ENCODE measurements around the gene PHIP. TPM values are rescaled to one million over a fixed set of nuclear protein-coding genes. Genes with fewer than 3 reads are reported as not detected.

The PHIP gene
- total RNA-seq, 1 experiment from 2014 or later, result 22.6 TPM

- Histone ChIP-seq H2AFZ (ENCODE audit: low read depth, low read length, poor library complexity, severe bottlenecking) (no peak overlapping the region), H3K4me3 (replicated peaks in 1 of 2; ENCODE audit: low read depth in 1 of 2, low read length in 2 of 2) (no peak overlapping the region), H3K9me2 (ENCODE audit: insufficient read depth) (no peaks in the 10 kb centered on the region), H3K9me3 (ENCODE audit: control insufficient read depth in 1 of 2, insufficient read depth in 1 of 2, low read depth in 1 of 2, low read length in 2 of 2) (no peaks in the 10 kb centered on the region), H3K4me2 (ENCODE audit: low read length) (no peak overlapping the region), H3K79me2 (ENCODE audit: insufficient read depth, low read length) (peaks cover 92% of the 10 kb centered on the region), H3K27me3 (ENCODE audit: insufficient read depth, low read length) (no peaks in the 10 kb centered on the region), H3K4me1 (ENCODE audit: control insufficient read depth in 1 of 2, insufficient read depth in 2 of 2, low read length in 2 of 2) (no peaks in the 10 kb centered on the region), H3K36me3 (ENCODE audit: control insufficient read depth in 1 of 2, insufficient read depth in 2 of 2, low read length in 2 of 2) (no peaks in the 10 kb centered on the region), H3K27ac (ENCODE audit: low read depth, low read length) (no peak overlapping the region), H3K9ac (ENCODE audit: low read length) (no peak overlapping the region), H4K20me1 (ENCODE audit: insufficient read depth) (0 out of 2 replicates have a peak, but pooled peaks cover 4% of the 10 kb centered on the region)
- POLR2A ChIA-PET, result no interaction called here
- no peak for ATAC-seq
- no peak for DNase-seq (ENCODE audit: low read depth, low spot score)
- intact Hi-C loops (cut with micrococcal nuclease), result no loop called here
- BruUV-seq (replicated peaks), result no TSS peak
- RAD21 ChIA-PET (ENCODE audit: low non-redundant PET in 1 of 2, low total read pairs in 2 of 2, uncharacterized antibody in 2 of 2, unreplicated experiment in 2 of 2), result no interaction called here
- CTCF ChIA-PET, result no interaction called here
- TF ChIP-seq YY1 (IDR thresholded peaks at IDR 0.05; ENCODE audit: extremely low read depth, insufficient replicate concordance, low read depth, low read length) (no peak), FOSL1 (IDR thresholded peaks at IDR 0.05; ENCODE audit: low read depth) (no peak), POLR2A (IDR thresholded peaks at IDR 0.05; ENCODE audit: borderline replicate concordance, extremely low read depth, insufficient read depth, insufficient read length) (no peak), SIN3A (IDR thresholded peaks at IDR 0.05; ENCODE audit: low read depth) (no peak), RAD21 (IDR thresholded peaks at IDR 0.05; ENCODE audit: low read depth) (no peak), ZFX (IDR thresholded peaks at IDR 0.05) (no peak), EZH2 (IDR thresholded peaks at IDR 0.05) (no peak), ELF1 (IDR thresholded peaks at IDR 0.05; ENCODE audit: borderline replicate concordance, low read depth) (no peak), ZNF274 (IDR thresholded peaks at IDR 0.05; ENCODE audit: low read depth, low read length) (no peak), EGR1 (IDR thresholded peaks at IDR 0.05; ENCODE audit: low read depth) (no peak), POLR2AphosphoS5 (IDR thresholded peaks at IDR 0.05; ENCODE audit: low read depth, low read length) (no peak)
- TF ChIP-seq, protein P1, sequence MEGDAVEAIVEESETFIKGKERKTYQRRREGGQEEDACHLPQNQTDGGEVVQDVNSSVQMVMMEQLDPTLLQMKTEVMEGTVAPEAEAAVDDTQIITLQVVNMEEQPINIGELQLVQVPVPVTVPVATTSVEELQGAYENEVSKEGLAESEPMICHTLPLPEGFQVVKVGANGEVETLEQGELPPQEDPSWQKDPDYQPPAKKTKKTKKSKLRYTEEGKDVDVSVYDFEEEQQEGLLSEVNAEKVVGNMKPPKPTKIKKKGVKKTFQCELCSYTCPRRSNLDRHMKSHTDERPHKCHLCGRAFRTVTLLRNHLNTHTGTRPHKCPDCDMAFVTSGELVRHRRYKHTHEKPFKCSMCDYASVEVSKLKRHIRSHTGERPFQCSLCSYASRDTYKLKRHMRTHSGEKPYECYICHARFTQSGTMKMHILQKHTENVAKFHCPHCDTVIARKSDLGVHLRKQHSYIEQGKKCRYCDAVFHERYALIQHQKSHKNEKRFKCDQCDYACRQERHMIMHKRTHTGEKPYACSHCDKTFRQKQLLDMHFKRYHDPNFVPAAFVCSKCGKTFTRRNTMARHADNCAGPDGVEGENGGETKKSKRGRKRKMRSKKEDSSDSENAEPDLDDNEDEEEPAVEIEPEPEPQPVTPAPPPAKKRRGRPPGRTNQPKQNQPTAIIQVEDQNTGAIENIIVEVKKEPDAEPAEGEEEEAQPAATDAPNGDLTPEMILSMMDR (IDR thresholded peaks at IDR 0.05 in 2 of 3, conservative IDR thresholded peaks at IDR 0.05 in 1 of 3; ENCODE audit: borderline replicate concordance in 1 of 3, insufficient read depth in 1 of 3, low read depth in 2 of 3, low read length in 2 of 3), result no peak
- TF ChIP-seq, protein P2, sequence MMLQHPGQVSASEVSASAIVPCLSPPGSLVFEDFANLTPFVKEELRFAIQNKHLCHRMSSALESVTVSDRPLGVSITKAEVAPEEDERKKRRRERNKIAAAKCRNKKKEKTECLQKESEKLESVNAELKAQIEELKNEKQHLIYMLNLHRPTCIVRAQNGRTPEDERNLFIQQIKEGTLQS (IDR thresholded peaks at IDR 0.05), result no peak
- TF ChIP-seq, protein P3, sequence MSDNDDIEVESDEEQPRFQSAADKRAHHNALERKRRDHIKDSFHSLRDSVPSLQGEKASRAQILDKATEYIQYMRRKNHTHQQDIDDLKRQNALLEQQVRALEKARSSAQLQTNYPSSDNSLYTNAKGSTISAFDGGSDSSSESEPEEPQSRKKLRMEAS (IDR thresholded peaks at IDR 0.05), result no peak
- TF ChIP-seq, protein P4, sequence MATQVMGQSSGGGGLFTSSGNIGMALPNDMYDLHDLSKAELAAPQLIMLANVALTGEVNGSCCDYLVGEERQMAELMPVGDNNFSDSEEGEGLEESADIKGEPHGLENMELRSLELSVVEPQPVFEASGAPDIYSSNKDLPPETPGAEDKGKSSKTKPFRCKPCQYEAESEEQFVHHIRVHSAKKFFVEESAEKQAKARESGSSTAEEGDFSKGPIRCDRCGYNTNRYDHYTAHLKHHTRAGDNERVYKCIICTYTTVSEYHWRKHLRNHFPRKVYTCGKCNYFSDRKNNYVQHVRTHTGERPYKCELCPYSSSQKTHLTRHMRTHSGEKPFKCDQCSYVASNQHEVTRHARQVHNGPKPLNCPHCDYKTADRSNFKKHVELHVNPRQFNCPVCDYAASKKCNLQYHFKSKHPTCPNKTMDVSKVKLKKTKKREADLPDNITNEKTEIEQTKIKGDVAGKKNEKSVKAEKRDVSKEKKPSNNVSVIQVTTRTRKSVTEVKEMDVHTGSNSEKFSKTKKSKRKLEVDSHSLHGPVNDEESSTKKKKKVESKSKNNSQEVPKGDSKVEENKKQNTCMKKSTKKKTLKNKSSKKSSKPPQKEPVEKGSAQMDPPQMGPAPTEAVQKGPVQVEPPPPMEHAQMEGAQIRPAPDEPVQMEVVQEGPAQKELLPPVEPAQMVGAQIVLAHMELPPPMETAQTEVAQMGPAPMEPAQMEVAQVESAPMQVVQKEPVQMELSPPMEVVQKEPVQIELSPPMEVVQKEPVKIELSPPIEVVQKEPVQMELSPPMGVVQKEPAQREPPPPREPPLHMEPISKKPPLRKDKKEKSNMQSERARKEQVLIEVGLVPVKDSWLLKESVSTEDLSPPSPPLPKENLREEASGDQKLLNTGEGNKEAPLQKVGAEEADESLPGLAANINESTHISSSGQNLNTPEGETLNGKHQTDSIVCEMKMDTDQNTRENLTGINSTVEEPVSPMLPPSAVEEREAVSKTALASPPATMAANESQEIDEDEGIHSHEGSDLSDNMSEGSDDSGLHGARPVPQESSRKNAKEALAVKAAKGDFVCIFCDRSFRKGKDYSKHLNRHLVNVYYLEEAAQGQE (IDR thresholded peaks at IDR 0.05; ENCODE audit: low read depth), result no peak
Measured at GRCh38 chr6:79066828-79067227, 11.2 kb downstream of the PHIP start.

All from HCT116 (cell line).